SK-N-SH treated with all-trans-retinoic acid at 6 μM for 48 hours (cell line): ENCODE results near the gene MED16.

Experiments used
- ATAC-seq: fragments of 200-7000 bp; cut with Tn5 transposase; 3 replicates; pipeline ENCODE4 v1.9.1; 2020; ENCODE audit warnings: mild to moderate bottlenecking, moderate library complexity
- ARNTL ChIP-seq: fragments of 450-650 bp; formaldehyde crosslinking; IDR thresholded peaks from 2 replicates; pipeline ENCODE4 v1.5.0; 2020; ENCODE audit warnings: low read depth, mild to moderate bottlenecking, moderate library complexity, borderline replicate concordance
- BACH2 ChIP-seq: fragments of 250-450 bp; sonication (Bioruptor Pico); IDR thresholded peaks from 2 replicates; pipeline ENCODE4 v1.9.0; 2021; ENCODE audit warnings: mild to moderate bottlenecking, borderline replicate concordance
- CREB5 ChIP-seq: fragments of 250-450 bp; sonication (Bioruptor Pico); IDR thresholded peaks from 2 replicates; pipeline ENCODE4 v1.5.1; 2020; ENCODE audit warnings: low read depth, mild to moderate bottlenecking, moderate library complexity
- CSDC2 ChIP-seq: fragments of 250-450 bp; sonication (Bioruptor Pico); IDR thresholded peaks from 2 replicates; pipeline ENCODE4 v1.5.0; 2020; ENCODE audit warnings: mild to moderate bottlenecking, moderate library complexity
- CSRNP3 ChIP-seq: fragments of 250-450 bp; sonication (Bioruptor Pico); IDR thresholded peaks from 2 replicates; pipeline ENCODE4 v1.5.1; 2021; ENCODE audit warnings: mild to moderate bottlenecking, moderate library complexity
- ESRRG ChIP-seq: fragments of 250-450 bp; sonication (Bioruptor Pico); IDR thresholded peaks from 2 replicates; pipeline ENCODE4 v1.6.1; 2021; ENCODE audit warnings: mild to moderate bottlenecking
- GLIS3 ChIP-seq: fragments of 250-450 bp; sonication (Bioruptor Pico); IDR thresholded peaks from 2 replicates; pipeline ENCODE4 v1.5.0; 2020; ENCODE audit warnings: mild to moderate bottlenecking, moderate library complexity
- ISL1 ChIP-seq: fragments of 250-450 bp; sonication (Bioruptor Pico); IDR thresholded peaks from 2 replicates; pipeline ENCODE4 v2.1.2; 2022; ENCODE audit warnings: mild to moderate bottlenecking, moderate library complexity
- OSR1 ChIP-seq: fragments of 250-450 bp; sonication (Bioruptor Pico); IDR thresholded peaks from 2 replicates; pipeline ENCODE4 v1.8.0; 2022; ENCODE audit warnings: moderate library complexity, mild to moderate bottlenecking, inconsistent platforms
- PATZ1 ChIP-seq: fragments of 250-450 bp; sonication (Bioruptor Pico); IDR thresholded peaks from 2 replicates; pipeline ENCODE4 v1.8.0; 2020; ENCODE audit warnings: mild to moderate bottlenecking, moderate library complexity, borderline replicate concordance
- POU6F1 ChIP-seq: fragments of 250-450 bp; sonication (Bioruptor Pico); IDR thresholded peaks from 2 replicates; pipeline ENCODE4 v1.8.0; 2021; ENCODE audit warnings: low read depth, mild to moderate bottlenecking, moderate library complexity, borderline replicate concordance
- PPARA ChIP-seq: fragments of 250-450 bp; sonication (Bioruptor Pico); IDR thresholded peaks from 2 replicates; pipeline ENCODE4 v1.5.0; 2020; ENCODE audit warnings: mild to moderate bottlenecking, borderline replicate concordance
- RARB ChIP-seq: fragments of 250-450 bp; sonication (Bioruptor Pico); IDR thresholded peaks from 2 replicates; pipeline ENCODE4 v1.8.0; 2021; ENCODE audit warnings: mild to moderate bottlenecking, moderate library complexity
- SNAI2 ChIP-seq: fragments of 250-450 bp; sonication (Bioruptor Pico); IDR thresholded peaks from 2 replicates; pipeline ENCODE4 v1.5.0; 2020; ENCODE audit warnings: mild to moderate bottlenecking, moderate library complexity
- TCF4 ChIP-seq: fragments of 250-450 bp; sonication (Bioruptor Pico); IDR thresholded peaks from 2 replicates; pipeline ENCODE4 v1.8.0; 2021; ENCODE audit warnings: mild to moderate bottlenecking, moderate library complexity, borderline replicate concordance
- TOX ChIP-seq: fragments of 250-450 bp; sonication (Bioruptor Pico); IDR thresholded peaks from 2 replicates; pipeline ENCODE4 v1.8.0; 2021; ENCODE audit warnings: mild to moderate bottlenecking, moderate library complexity, borderline replicate concordance
- TSHZ2 ChIP-seq: fragments of 250-450 bp; sonication (Bioruptor Pico); IDR thresholded peaks from 2 replicates; pipeline ENCODE4 v1.5.0; 2020; ENCODE audit warnings: mild to moderate bottlenecking, moderate library complexity
- ZC3H10 ChIP-seq: fragments of 250-450 bp; sonication (Bioruptor Pico); IDR thresholded peaks from 2 replicates; pipeline ENCODE4 v1.5.1; 2021; ENCODE audit warnings: mild to moderate bottlenecking, moderate library complexity
- ZFP3 ChIP-seq: fragments of 250-450 bp; sonication (Bioruptor Pico); IDR thresholded peaks from 2 replicates; pipeline ENCODE4 v1.5.0; 2020; ENCODE audit warnings: mild to moderate bottlenecking, moderate library complexity
- ZNF70 ChIP-seq: fragments of 450-650 bp; formaldehyde crosslinking; IDR thresholded peaks from 2 replicates; pipeline ENCODE4 v1.5.0; 2020; ENCODE audit warnings: mild to moderate bottlenecking, moderate library complexity

Gene MED16

GRCh38 chr19:934197-934840, 41.3 kb upstream of the MED16 start:
- TF ChIP-seq CSDC2 (no peak), TOX (no peak), GLIS3 (CRISPR knock-in tag) (no peak), RARB (CRISPR knock-in tag) (no peak), ARNTL (CRISPR knock-in tag) (no peak), PPARA (CRISPR knock-in tag) (no peak), SNAI2 (CRISPR knock-in tag) (no peak), ESRRG (no peak), ISL1 (CRISPR knock-in tag) (no peak), ZNF70 (CRISPR knock-in tag) (no peak), POU6F1 (CRISPR knock-in tag) (no peak), ZC3H10 (CRISPR knock-in tag) (no peak), TCF4 (CRISPR knock-in tag) (no peak), OSR1 (CRISPR knock-in tag) (no peak)
- TF ChIP-seq, all 23 proteins: peak for 0
- ATAC-seq: no peak; the same call in 2 of the 3 replicates

- peak; percentile 61 for ATAC-seq
- TF ChIP-seq CSDC2 (no peak), ZC3H10 (CRISPR knock-in tag) (no peak), TOX (no peak), ZNF70 (CRISPR knock-in tag) (no peak)
Observed at GRCh38 chr19:933553-933882, 40.5 kb upstream of the MED16 start.

- peak; percentile 95 for ATAC-seq
- no peak for TF ChIP-seq ZFP3 (CRISPR knock-in tag)
- TF ChIP-seq TSHZ2 (CRISPR knock-in tag): peak; percentile 74; the same call in 1 of the 2 replicates
- no peak for TF ChIP-seq ISL1 (CRISPR knock-in tag)
- peak; percentile 95 for TF ChIP-seq TCF4 (CRISPR knock-in tag)
- TF ChIP-seq CSDC2: no peak
- peak; percentile 44; the same call in 1 of the 2 replicates for TF ChIP-seq PATZ1 (CRISPR knock-in tag)
- no peak for TF ChIP-seq ZC3H10 (CRISPR knock-in tag)
- TF ChIP-seq GLIS3 (CRISPR knock-in tag): no peak
Observed at GRCh38 chr19:932648-933552, 39.9 kb upstream of the MED16 start.

GRCh38 chr19:931860-932647, 39.1 kb upstream of the MED16 start:
- TF ChIP-seq ESRRG (no peak), SNAI2 (CRISPR knock-in tag) (no peak), POU6F1 (CRISPR knock-in tag) (no peak), CSRNP3 (CRISPR knock-in tag) (no peak), ZNF70 (CRISPR knock-in tag) (no peak), CREB5 (CRISPR knock-in tag) (no peak), BACH2 (CRISPR knock-in tag) (no peak), CSDC2 (no peak), GLIS3 (CRISPR knock-in tag) (no peak)
- no peak for ATAC-seq
